GM12864 (cell line): ENCODE results near the gene PLA2G5.
"Not testable (repeated sequence)": the region's sequence is repeated elsewhere in the genome, so short reads cannot be mapped to it uniquely, and the experiment has no call there.

ENCODE experiments used
- DNase-seq: peaks from one replicate; pipeline ENCODE4 v3.0.0-alpha.2; 2011; ENCODE audit warnings: low read depth
- H3K4me3 ChIP-seq: 2 replicates; pipeline ENCODE4 v1.5.1; 2011; ENCODE audit warnings: mild to moderate bottlenecking, low read depth, low read length, control low read depth
- TF ChIP-seq, protein P1 (sequence below): IDR thresholded peaks from 2 replicates; pipeline ENCODE4 v1.5.1; 2011; ENCODE audit warnings: low read depth, mild to moderate bottlenecking, moderate library complexity, low read length, control low read depth, inconsistent platforms; ENCODE audit errors: missing control alignments

PLA2G5 gene

DNA sequence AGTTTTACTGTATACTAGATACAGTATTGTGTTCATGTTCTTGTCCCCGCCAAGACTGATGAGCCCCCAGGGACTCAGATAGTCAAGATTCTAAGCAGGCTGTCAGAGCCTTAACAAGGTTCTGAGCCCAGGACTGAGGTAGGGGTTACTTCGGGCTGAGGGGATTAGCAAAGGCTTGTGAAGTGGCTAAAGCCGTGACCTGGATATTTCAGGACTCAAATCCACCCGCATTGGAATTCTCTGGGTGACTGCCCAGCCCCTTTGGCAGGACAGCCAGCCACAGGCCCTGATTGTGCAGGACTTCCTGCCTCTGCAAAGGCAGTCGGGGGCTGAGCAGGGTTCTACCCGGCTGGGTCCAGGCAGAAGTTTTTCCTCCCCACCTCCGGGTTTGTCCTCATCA lies at the start of gene PLA2G5:
PLA2G5 (plus strand) TSS at position 321 of the 400 bp plus-strand sequence. CDS start 14,637 bp downstream, outside the sequence.
- H3K4me3 ChIP-seq, result no peak within 1 kb of the TSS
- TF ChIP-seq, protein P1, sequence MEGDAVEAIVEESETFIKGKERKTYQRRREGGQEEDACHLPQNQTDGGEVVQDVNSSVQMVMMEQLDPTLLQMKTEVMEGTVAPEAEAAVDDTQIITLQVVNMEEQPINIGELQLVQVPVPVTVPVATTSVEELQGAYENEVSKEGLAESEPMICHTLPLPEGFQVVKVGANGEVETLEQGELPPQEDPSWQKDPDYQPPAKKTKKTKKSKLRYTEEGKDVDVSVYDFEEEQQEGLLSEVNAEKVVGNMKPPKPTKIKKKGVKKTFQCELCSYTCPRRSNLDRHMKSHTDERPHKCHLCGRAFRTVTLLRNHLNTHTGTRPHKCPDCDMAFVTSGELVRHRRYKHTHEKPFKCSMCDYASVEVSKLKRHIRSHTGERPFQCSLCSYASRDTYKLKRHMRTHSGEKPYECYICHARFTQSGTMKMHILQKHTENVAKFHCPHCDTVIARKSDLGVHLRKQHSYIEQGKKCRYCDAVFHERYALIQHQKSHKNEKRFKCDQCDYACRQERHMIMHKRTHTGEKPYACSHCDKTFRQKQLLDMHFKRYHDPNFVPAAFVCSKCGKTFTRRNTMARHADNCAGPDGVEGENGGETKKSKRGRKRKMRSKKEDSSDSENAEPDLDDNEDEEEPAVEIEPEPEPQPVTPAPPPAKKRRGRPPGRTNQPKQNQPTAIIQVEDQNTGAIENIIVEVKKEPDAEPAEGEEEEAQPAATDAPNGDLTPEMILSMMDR, result no peak
- no peak for DNase-seq

DNA sequence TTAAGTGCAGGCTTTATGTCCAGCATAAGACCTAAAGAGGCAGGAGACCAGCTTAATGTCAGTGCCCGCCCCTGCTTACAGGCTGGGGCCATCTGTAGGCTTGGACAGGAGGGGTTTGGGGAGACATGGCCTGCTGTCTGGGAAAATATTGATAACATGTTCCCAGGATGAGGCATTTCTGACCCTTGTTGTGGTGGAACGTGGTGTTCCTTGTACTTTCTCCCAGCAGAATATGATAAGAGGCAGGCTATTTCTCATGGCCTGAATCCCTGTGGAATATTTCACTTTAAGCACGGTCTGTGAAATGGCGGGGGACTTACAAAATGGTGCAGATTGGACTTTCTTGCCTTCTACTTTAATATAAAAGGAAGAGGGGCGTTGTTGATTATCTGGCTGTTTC lies 41.9 kb upstream of the PLA2G5 start:
- TF ChIP-seq, protein P1, result no peak

DNA sequence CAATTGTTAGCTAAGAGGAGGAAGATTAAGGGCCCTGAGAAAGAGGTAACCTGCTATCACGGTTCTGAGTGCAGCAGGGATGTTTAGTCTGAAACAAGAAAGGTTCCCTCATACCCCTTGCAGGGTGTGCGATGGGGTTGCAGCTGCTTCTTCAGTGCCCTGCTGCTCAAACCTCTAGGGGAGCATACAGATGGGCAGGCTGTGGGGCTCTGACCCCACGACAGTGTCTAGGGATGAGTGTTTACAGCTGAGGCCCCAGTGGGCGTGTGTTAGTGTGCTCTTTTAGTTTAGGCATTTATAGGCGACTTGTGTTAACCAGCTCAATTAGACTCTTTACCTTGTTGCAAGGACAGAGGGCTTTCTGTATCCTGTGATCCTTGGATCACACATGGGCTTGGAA lies 41.3 kb upstream of the PLA2G5 start:
- TF ChIP-seq, protein P1, result no peak

More for the DNA sequence above, 41.9 kb upstream of the PLA2G5 start:
- DNase-seq, result no peak
- no peak overlapping the region for H3K4me3 ChIP-seq

GRCh38 chr1:20029178-20029912 lies 40.6 kb upstream of the PLA2G5 start:
- H3K4me3 ChIP-seq, result no peak overlapping the region
- DNase-seq, result no peak
- TF ChIP-seq, protein P1, result no peak

More for the DNA sequence above, 41.3 kb upstream of the PLA2G5 start:
- no peak for DNase-seq
- H3K4me3 ChIP-seq, result no peak overlapping the region

GRCh38 chr1:20030436-20031151 lies 39.4 kb upstream of the PLA2G5 start:
- H3K4me3 ChIP-seq, DNase-seq: not testable (repeated sequence)

- H3K4me3 ChIP-seq, result no peak overlapping the region
- DNase-seq, result no peak
- TF ChIP-seq, protein P1, result no peak
These were observed 38.8 kb upstream of the PLA2G5 start for GRCh38 chr1:20031161-20031560.

DNA sequence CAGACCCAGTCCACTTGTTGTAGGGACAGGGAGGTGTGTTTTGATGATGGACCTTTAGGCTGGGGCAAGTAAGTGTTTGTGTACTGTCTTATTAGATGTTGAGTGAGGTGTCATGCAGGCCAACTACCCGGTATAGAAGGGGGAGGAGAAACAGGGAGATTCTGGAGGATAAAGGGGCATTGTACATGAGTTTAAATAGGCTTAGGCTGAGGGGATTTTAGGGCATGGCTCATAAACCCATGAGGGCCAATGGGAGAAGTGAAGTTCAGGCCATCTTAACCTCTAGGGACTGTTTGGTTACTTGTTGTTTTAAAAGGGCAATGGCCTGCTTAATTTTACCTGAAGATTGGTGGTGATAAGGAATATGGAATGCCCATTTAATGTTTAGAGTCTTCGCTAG lies 38.2 kb upstream of the PLA2G5 start:
- H3K4me3 ChIP-seq, result no peak overlapping the region
- TF ChIP-seq, protein P1, result no peak
- DNase-seq, result no peak
